ENCODE results near the gene ANKH. TPM values are rescaled to one million over a fixed set of nuclear protein-coding genes. Genes with fewer than 3 reads are reported as not detected.
"Not testable (repeated sequence)": the region's sequence is repeated elsewhere in the genome, so short reads cannot be mapped to it uniquely, and the experiment has no call there.

Gene ANKH
- total and polyA plus RNA-seq, 2 experiments from 2014 or later = 27.6 to 29.9 TPM

GRCh38 chr5:14821100-14821845, 50.3 kb downstream of the ANKH start:
- H3K4me3 ChIP-seq = no peak overlapping the region
- no peak overlapping the region for H3K4me2 ChIP-seq
- no peak for DNase-seq (ENCODE audit: low spot score)
- no peaks in the 10 kb centered on the region for H3K36me3 ChIP-seq (replicated peaks; ENCODE audit: insufficient read depth, low read depth)
- no peaks in the 10 kb centered on the region for H3K9me3 ChIP-seq (ENCODE audit: low read depth)
- WGBS (ENCODE audit: low lambda C conversion rate, missing lambda C conversion rate) = 65% methylated on average over 9 of the region's 9 CpGs
- H3K27me3 ChIP-seq = no peaks in the 10 kb centered on the region
- H3K4me1 ChIP-seq (ENCODE audit: insufficient read depth) = no peaks in the 10 kb centered on the region
- TF ChIP-seq CTCF (IDR thresholded peaks at IDR 0.05; ENCODE audit: poor library complexity) = no peak
- TF ChIP-seq EZH2phosphoT487 (IDR thresholded peaks at IDR 0.05; ENCODE audit: low read depth, severe bottlenecking, unreplicated experiment) = no peak
- TF ChIP-seq EZH2 (IDR thresholded peaks at IDR 0.05; ENCODE audit: borderline replicate concordance) = no peak
- no peak overlapping the region for H2AFZ ChIP-seq
- no peaks in the 10 kb centered on the region for H4K20me1 ChIP-seq (ENCODE audit: insufficient read depth, poor library complexity, severe bottlenecking)
- no peaks in the 10 kb centered on the region for H3K9me2 ChIP-seq (replicated peaks; ENCODE audit: insufficient read depth)
- H3K79me2 ChIP-seq = no peaks in the 10 kb centered on the region
- H3K27ac ChIP-seq = no peak overlapping the region

GRCh38 chr5:14818931-14819790, 52.4 kb downstream of the ANKH start:
- Histone ChIP-seq H3K27ac (no peak overlapping the region), H3K27me3 (no peaks in the 10 kb centered on the region), H4K20me1 (ENCODE audit: insufficient read depth, poor library complexity, severe bottlenecking) (no peaks in the 10 kb centered on the region), H3K9me2 (replicated peaks; ENCODE audit: insufficient read depth) (no peaks in the 10 kb centered on the region), H3K36me3 (replicated peaks; ENCODE audit: insufficient read depth, low read depth) (no peaks in the 10 kb centered on the region), H3K9me3 (ENCODE audit: low read depth) (no peaks in the 10 kb centered on the region), H3K4me1 (ENCODE audit: insufficient read depth) (no peaks in the 10 kb centered on the region), H2AFZ (no peak overlapping the region), H3K79me2 (no peaks in the 10 kb centered on the region), H3K4me2 (no peak overlapping the region), H3K4me3 (no peak overlapping the region)
- TF ChIP-seq CTCF (IDR thresholded peaks at IDR 0.05; ENCODE audit: poor library complexity) = no peak
- no peak for DNase-seq (ENCODE audit: low spot score)
- 87% methylated on average over 14 of the region's 14 CpGs for whole genome bisulfite sequencing (ENCODE audit: low lambda C conversion rate, missing lambda C conversion rate)

- DNase-seq (ENCODE audit: low spot score); H3K27me3 ChIP-seq; H3K9me3 ChIP-seq (ENCODE audit: low read depth); H3K79me2 ChIP-seq; H3K36me3 ChIP-seq (replicated peaks; ENCODE audit: insufficient read depth, low read depth); H3K27ac ChIP-seq; H4K20me1 ChIP-seq (ENCODE audit: insufficient read depth, poor library complexity, severe bottlenecking); H3K4me2 ChIP-seq; H2AFZ ChIP-seq; H3K9me2 ChIP-seq (replicated peaks; ENCODE audit: insufficient read depth); H3K4me3 ChIP-seq; H3K4me1 ChIP-seq (ENCODE audit: insufficient read depth): not testable (repeated sequence)
- WGBS (ENCODE audit: low lambda C conversion rate, missing lambda C conversion rate) = 90% methylated on average over 2 of the region's 2 CpGs
Measured at GRCh38 chr5:14817762-14818136, 53.8 kb downstream of the ANKH start.

GRCh38 chr5:14816999-14817761, 54.4 kb downstream of the ANKH start:
- 96% methylated on average over 6 of the region's 6 CpGs for WGBS (ENCODE audit: low lambda C conversion rate, missing lambda C conversion rate)
- TF ChIP-seq CTCF (IDR thresholded peaks at IDR 0.05; ENCODE audit: poor library complexity) (no peak), EZH2phosphoT487 (IDR thresholded peaks at IDR 0.05; ENCODE audit: low read depth, severe bottlenecking, unreplicated experiment) (no peak), EZH2 (IDR thresholded peaks at IDR 0.05; ENCODE audit: borderline replicate concordance) (no peak)
- DNase-seq (ENCODE audit: low spot score) = no peak
- Histone ChIP-seq H2AFZ (no peak overlapping the region), H3K4me2 (no peak overlapping the region), H3K79me2 (no peaks in the 10 kb centered on the region), H3K9me3 (ENCODE audit: low read depth) (no peaks in the 10 kb centered on the region), H3K9me2 (replicated peaks; ENCODE audit: insufficient read depth) (no peaks in the 10 kb centered on the region), H3K36me3 (replicated peaks; ENCODE audit: insufficient read depth, low read depth) (no peaks in the 10 kb centered on the region), H4K20me1 (ENCODE audit: insufficient read depth, poor library complexity, severe bottlenecking) (no peaks in the 10 kb centered on the region), H3K4me3 (no peak overlapping the region), H3K27me3 (no peaks in the 10 kb centered on the region), H3K4me1 (ENCODE audit: insufficient read depth) (no peaks in the 10 kb centered on the region), H3K27ac (no peak overlapping the region)
